OCI-LY1 (cell line): ENCODE measurements around the gene CHST10.

Experiments
- CTCF ChIP-seq: fragments of 200-600 bp; sonication (generic), shearing (Covaris generic); IDR thresholded peaks from 2 replicates; pipeline ENCODE4 v1.5.1; 2017; ENCODE audit warnings: mild to moderate bottlenecking, antibody characterized with exemption, low read length, moderate library complexity, mixed read lengths
- EZH2 ChIP-seq: fragments of 200-600 bp; sonication (generic), shearing (Covaris generic); IDR thresholded peaks from 2 replicates; pipeline ENCODE4 v1.8.0; 2017; ENCODE audit warnings: borderline replicate concordance, mixed run types, mild to moderate bottlenecking, antibody characterized with exemption, low read length, moderate library complexity, mixed read lengths

- no peak for TF ChIP-seq CTCF
- TF ChIP-seq EZH2 = no peak
Measured at GRCh38 chr2:100460904-100461530, 43.5 kb upstream of the CHST10 start.
